DMS153 treated with DMSO at 0.1 percent for 48 hours (cell line): Measurements from ENCODE around the gene GTF3C5.
"Not testable (repeated sequence)": the region's sequence is repeated elsewhere in the genome, so short reads cannot be mapped to it uniquely, and the experiment has no call there.

Source experiments
- DNase-seq: peaks from one replicate; lab custom pipeline; 2025; ENCODE audit not compliant: unreplicated experiment; lab: John Stamatoyannopoulos, UW

GTF3C5 gene

GRCh38 chr9:133051966-133052539, 21.3 kb downstream of the GTF3C5 start:
- DNase-seq: no peak

DNA sequence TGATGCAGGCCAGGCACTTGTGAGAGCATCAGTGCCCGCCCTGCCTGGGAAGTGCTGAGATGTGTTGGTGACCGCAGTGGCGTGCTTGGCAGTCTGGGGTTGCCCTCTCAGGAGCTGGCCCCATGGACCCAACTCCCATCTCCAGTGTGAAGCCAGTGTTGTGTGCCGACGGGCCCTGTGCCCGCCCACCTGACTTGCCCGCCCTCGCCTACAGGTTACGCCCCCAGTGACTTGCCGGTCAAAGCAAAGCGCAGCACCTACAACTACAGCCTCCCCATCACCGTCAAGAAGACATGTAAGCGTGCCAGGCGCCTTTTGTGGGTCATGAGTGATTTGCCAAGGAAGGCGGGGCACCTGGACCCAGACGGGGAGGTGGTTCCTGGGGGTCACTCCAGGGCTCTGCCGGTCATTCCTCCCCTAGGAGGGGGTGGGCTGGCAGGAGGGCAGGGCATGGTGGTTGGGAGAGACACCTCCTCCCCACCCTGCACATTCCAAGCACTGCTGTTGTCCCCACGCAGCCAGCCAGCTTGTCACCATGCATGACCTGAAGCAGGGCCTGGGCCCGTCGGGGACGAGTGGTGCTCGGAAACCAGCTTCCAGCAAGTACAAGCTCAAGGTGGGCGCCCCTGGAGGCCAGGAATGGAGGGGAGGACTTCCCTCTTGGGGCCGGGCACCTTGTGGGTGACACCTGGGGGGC, 23.5 kb downstream of the GTF3C5 start:
- no peak for DNase-seq

DNA sequence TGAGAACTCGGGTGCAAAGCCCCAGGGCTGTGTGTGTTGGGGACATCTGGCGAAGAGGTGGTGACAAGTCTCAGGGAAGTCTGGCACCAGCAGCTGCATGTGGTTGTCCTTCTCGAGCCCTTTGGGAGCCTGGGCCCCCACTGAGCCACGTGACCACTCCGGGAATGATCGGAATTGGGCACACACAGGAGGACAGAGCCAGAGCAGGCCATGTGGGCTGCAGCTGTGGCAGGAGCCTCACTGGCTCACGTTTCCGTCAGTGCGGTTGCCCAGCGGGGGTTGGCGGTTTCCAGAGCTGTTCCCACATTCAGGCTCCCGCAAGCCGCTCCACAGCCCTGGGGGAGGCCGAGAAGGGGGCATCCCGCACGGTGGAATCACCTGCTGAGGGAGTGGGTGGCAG, 24.2 kb downstream of the GTF3C5 start:
- no peak for DNase-seq

DNA sequence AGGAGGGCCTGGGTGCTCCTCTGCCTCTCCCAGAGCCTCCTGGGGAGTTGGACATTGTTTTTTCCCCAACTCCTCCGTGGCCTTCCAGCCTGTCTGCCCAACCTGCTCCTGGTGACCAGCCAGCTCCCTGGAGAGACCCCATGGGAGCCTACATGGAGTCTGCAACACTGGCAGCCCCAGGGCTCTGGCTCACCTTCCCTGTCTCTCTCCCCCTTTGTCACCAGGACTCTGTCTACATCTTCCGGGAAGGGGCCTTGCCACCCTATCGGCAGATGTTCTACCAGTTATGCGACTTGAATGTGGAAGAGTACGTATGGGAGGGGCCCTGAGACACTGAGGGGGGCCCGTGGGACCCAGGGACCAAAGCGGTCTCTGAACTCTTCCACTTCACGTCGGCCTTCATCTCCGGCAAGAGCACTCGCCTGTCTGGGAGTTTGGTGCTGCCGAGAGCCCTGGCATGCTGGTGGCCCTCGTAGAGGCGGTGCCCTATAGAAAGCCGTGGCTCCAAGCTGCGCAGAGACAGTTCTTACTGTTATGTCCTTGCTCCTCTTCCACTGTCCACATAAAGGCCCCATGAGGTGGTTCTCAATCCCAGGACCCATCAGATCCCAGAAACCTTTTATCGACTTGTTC, 25.1 kb downstream of the GTF3C5 start:
- no peak for DNase-seq

DNA sequence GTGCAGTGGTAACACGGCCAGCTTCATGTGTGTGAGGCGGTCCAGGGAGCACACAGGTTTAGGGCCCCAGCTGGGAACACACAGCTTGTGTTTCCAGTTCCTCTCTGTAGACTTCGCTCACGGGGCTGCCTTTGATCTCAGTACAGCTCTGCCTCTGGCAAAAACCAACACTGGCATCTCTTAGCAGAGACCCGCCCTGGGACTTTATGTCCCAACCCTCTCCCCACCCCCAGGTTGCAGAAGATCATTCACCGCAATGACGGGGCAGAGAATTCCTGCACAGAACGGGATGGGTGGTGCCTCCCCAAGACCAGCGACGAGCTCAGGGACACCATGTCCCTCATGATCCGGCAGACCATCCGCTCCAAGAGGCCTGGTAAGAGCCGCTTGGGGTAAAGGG, 25.7 kb downstream of the GTF3C5 start:
- no peak for DNase-seq

DNA sequence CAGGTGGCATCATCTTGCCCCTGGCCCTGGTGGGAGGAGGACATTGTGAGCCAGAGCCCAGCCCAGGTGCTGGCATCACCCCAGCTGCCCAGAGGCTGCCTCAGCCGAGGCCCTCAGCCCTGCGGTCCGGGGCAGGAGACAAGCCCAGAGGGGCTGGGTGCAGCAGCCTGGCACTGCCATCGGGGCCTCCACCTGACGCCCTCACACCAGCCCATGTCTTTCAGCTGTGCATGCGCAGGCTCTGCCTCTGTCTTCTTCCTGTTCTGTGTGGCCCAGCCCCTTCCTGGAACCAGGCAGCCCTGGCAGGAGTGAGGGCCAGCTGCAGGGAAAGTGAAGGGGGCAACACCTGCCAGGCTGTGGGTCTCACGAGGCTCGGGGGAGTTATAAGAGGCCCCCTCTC, 26.2 kb downstream of the GTF3C5 start:
- DNase-seq: no peak

- DNase-seq: no peak
These were observed 26.8 kb downstream of the GTF3C5 start for GRCh38 chr9:133057553-133057952.

- no peak for DNase-seq
These were observed 27.3 kb downstream of the GTF3C5 start for GRCh38 chr9:133058071-133058470.

DNA sequence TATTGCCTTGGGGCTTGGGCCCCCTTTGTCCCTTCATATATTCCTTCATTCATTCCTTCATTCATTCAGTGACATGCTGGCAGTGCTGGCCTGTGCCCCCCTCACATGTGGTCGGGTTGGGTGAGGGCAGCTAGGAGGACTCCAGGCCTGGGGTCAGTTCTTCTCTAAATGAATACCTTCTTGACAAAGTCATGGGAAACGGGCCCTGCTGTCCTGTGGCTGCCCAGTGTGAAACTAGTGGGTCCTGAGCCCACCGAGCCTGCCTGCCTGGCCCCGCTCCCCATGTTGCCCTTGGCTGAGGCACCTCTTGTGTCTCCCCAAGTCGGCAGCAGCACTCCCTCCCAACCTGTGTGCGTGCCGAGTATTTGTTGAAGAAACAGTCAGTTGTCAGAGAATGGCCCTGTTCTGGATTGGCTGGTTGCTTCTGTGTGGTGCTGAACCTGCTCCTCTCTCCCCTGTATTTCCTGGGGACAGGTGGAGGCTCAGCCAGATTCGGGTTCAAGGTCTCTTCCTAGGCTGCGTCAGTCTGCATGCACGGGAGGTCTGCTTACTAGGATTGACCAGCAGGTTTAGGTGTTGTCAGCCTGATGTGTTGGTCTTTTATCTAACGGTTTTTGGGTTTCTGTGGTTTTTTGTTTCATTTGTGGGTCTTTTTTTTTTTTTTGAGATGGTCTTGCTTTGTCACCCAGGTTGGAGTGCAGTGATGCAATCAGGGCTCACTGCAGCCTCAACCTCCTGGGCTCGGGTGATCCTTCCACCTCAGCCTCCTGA, 27.9 kb downstream of the GTF3C5 start:
- no peak for DNase-seq

DNA sequence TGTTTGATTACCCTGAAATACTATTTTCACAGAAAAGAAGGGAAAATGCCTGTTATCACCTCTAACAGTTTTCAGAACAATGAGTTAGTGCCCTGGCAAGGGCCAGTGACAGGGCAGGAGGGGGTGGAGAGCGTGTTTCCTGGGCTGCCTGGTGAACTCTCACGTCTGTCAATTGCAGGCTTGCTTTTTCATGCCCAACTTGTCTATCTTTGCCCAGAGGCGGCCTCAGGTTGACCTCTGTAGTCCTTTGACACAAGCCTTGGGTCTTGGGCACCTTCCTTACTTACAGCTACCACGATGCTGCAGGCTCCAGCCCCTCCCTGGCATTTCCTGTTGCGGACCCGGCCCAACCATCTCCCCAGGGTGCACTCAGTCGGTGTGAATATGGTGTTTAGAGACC, 28.8 kb downstream of the GTF3C5 start:
- DNase-seq: peak; percentile 19

GRCh38 chr9:133060417-133060841, 29.6 kb downstream of the GTF3C5 start:
- DNase-seq: no peak

DNA sequence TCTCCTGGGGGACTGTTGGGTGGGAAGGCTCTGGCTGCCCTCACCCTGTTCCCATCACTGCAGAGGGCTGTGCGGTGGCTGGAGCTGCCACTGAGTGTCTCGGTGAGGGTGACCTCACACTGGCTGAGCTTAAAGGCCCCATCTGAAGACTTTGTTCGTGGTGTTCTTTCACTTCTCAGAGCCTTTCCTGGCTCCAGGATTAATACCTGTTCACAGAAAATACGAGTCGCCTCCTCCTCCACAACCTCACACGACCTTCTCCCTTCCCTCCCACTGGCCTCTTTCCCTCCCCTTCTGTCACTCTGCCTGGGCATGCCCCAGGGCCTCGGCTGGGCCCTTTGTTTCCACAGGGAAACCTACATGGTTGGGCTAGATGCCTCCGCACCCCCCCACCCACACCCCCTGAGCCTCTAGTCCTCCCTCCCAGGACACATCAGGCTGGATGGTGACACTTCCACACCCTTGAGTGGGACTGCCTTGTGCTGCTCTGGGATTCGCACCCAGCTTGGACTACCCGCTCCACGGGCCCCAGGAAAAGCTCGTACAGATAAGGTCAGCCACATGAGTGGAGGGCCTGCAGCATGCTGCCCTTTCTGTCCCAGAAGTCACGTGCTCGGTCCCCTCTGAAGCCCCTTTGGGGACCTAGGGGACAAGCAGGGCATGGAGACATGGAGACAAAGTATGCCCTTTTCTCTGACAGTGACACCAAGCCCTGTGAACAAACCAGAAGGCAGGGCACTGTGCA, 30.4 kb downstream of the GTF3C5 start:
- DNase-seq: peak; percentile 11

DNA sequence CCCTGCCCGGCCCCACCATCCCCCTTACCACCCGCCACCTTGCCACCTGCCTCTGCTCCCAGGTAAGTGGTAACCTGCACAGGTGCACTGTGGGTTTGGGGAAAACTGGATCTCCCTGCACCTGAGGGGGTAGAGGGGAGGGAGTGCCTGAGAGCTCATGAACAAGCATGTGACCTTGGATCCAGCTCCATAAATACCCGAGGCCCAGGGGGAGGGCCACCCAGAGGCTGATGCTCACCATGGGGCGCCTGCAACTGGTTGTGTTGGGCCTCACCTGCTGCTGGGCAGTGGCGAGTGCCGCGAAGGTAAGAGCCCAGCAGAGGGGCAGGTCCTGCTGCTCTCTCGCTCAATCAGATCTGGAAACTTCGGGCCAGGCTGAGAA, 31.0 kb downstream of the GTF3C5 start, which contains the start of gene CEL:
CEL (plus strand) TSS at position 218 of the 382 bp plus-strand sequence; CDS start at position 240, 22 bp downstream.
- DNase-seq: not testable (repeated sequence)

- not testable (repeated sequence) for DNase-seq
These were observed 31.8 kb downstream of the GTF3C5 start for GRCh38 chr9:133062569-133062968.

DNA sequence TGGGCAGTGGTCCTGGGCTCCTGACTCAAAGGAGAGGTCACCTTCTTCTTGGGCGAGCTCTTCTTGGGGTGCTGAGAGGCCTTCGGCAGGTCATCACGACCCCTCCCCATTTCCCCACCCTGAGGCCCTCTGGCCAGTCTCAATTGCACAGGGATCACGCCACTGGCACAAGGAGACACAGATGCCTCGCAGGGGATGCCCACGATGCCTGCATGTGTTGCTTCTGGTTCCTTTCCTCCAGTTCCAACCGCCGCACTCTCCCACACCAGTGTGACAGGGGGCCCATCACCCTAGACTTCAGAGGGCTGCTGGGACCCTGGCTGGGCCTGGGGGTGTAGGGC, 32.3 kb downstream of the GTF3C5 start:
- DNase-seq: no peak

- DNase-seq: no peak
These were observed 32.9 kb downstream of the GTF3C5 start for GRCh38 chr9:133063500-133064231.

DNA sequence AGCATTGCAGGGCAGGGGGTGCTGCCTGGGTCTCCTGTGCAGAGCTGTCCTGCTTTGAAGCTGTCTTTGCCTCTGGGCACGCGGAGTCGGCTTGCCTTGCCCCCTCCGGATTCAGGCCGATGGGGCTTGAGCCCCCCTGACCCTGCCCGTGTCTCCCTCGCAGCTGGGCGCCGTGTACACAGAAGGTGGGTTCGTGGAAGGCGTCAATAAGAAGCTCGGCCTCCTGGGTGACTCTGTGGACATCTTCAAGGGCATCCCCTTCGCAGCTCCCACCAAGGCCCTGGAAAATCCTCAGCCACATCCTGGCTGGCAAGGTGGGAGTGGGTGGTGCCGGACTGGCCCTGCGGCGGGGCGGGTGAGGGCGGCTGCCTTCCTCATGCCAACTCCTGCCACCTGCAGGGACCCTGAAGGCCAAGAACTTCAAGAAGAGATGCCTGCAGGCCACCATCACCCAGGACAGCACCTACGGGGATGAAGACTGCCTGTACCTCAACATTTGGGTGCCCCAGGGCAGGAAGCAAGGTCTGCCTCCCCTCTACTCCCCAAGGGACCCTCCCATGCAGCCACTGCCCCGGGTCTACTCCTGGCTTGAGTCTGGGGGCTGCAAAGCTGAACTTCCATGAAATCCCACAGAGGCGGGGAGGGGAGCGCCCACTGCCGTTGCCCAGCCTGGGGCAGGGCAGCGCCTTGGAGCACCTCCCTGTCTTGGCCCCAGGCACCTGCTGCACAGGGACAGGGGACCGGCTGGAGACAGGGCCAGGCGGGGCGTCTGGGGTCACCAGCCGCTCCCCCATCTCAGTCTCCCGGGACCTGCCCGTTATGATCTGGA, 33.7 kb downstream of the GTF3C5 start:
- DNase-seq: no peak

DNA sequence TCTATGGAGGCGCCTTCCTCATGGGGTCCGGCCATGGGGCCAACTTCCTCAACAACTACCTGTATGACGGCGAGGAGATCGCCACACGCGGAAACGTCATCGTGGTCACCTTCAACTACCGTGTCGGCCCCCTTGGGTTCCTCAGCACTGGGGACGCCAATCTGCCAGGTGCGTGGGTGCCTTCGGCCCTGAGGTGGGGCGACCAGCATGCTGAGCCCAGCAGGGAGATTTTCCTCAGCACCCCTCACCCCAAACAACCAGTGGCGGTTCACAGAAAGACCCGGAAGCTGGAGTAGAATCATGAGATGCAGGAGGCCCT, 34.2 kb downstream of the GTF3C5 start:
- no peak for DNase-seq

- DNase-seq: no peak
These were observed 35.6 kb downstream of the GTF3C5 start for GRCh38 chr9:133066181-133066983.
